CD14-positive monocyte (primary cell): ENCODE data around the gene STAT4. TPM values are rescaled to one million over a fixed set of nuclear protein-coding genes. Genes with fewer than 3 reads are reported as not detected.

Experiments used
- DNase-seq, 3 donors: peaks; one replicate each; pipeline ENCODE4 v3.0.0-alpha.2; 2011 to 2022
- H2AFZ ChIP-seq: 2 replicates; pipeline ENCODE4 v1.6.0; 2012; ENCODE audit warnings: mild to moderate bottlenecking, low read depth, low read length, inconsistent platforms; ENCODE audit not compliant: insufficient read depth, poor library complexity, severe bottlenecking
- H3K27ac ChIP-seq, 2 donors: 1 replicate in 1 of 2; 2 replicates in 1 of 2; pipeline ENCODE4 v1.5.1; 2012 to 2013; ENCODE audit warnings: low read length in 2 of 2, control low read depth in 1 of 2, inconsistent platforms in 1 of 2, low read depth in 1 of 2, mild to moderate bottlenecking in 1 of 2
- H3K27me3 ChIP-seq, 2 donors: one replicate each; pipeline versions ENCODE4 v1.6.0 to v1.6.1; 2011 to 2013; ENCODE audit warnings: low read length in 2 of 2; ENCODE audit not compliant: control insufficient read depth in 2 of 2, insufficient read depth in 2 of 2
- H3K36me3 ChIP-seq, 2 donors: replicated peaks in 1 of 2; 1 replicate in 1 of 2; 2 replicates in 1 of 2; pipeline versions ENCODE4 v1.5.1 to v1.6.1; 2012 to 2013; ENCODE audit warnings: low read length in 2 of 2, control low read depth in 1 of 2, inconsistent platforms in 1 of 2, mild to moderate bottlenecking in 1 of 2; ENCODE audit not compliant: insufficient read depth in 2 of 2, control insufficient read depth in 1 of 2
- H3K4me1 ChIP-seq, 2 donors: 1 replicate in 1 of 2; 2 replicates in 1 of 2; pipeline versions ENCODE4 v1.5.1 to v1.6.1; 2012 to 2013; ENCODE audit warnings: low read length in 2 of 2, control low read depth in 1 of 2, inconsistent platforms in 1 of 2, mild to moderate bottlenecking in 1 of 2, moderate library complexity in 1 of 2; ENCODE audit not compliant: insufficient read depth in 2 of 2, control insufficient read depth in 1 of 2
- H3K4me2 ChIP-seq: replicated peaks from 2 replicates; pipeline ENCODE3; 2012; ENCODE audit warnings: low read length, moderate library complexity, mild to moderate bottlenecking; ENCODE audit not compliant: poor library complexity, severe bottlenecking; ENCODE audit errors: extremely low read depth
- H3K4me3 ChIP-seq, 3 experiments: fragments of 200-600 bp in 1 of 3; sonication (generic) in 1 of 3; replicated peaks in 1 of 3; 1 replicate in 2 of 3; 2 replicates in 1 of 3; pipeline ENCODE4 v1.5.1; 2011 to 2013; ENCODE audit warnings: low read length in 3 of 3, mild to moderate bottlenecking in 3 of 3, control low read depth in 2 of 3, low read depth in 2 of 3, inconsistent platforms in 1 of 3, moderate library complexity in 1 of 3
- H3K79me2 ChIP-seq: 2 replicates; pipeline ENCODE4 v1.6.0; 2012; ENCODE audit warnings: mild to moderate bottlenecking, control low read depth, inconsistent platforms, low read length, moderate library complexity; ENCODE audit not compliant: insufficient read depth
- H3K9ac ChIP-seq: 2 replicates; pipeline ENCODE4 v1.6.0; 2017; ENCODE audit warnings: low read length, mild to moderate bottlenecking; ENCODE audit not compliant: insufficient read depth, poor library complexity, severe bottlenecking
- H3K9me3 ChIP-seq, 2 donors: replicated peaks in 1 of 2; 1 replicate in 1 of 2; 2 replicates in 1 of 2; pipeline versions ENCODE4 v1.5.1 to v1.6.1; 2012 to 2013; ENCODE audit warnings: low read length in 2 of 2, control low read depth in 1 of 2; ENCODE audit not compliant: control insufficient read depth in 1 of 2, insufficient read depth in 1 of 2
- H4K20me1 ChIP-seq: 2 replicates; pipeline ENCODE4 v1.6.0; 2012; ENCODE audit warnings: mild to moderate bottlenecking, low read length, control low read depth, moderate library complexity; ENCODE audit not compliant: insufficient read depth
- H3K27ac Mint-ChIP-seq, 7 donors: one replicate each; pipeline ENCODE4 v1.8.0; 2020; ENCODE audit warnings: mild to moderate bottlenecking in 7 of 7, mixed read lengths in 7 of 7, moderate library complexity in 6 of 7, inconsistent platforms in 2 of 7
- H3K27me3 Mint-ChIP-seq, 3 donors: one replicate each; pipeline ENCODE4 v1.8.0; 2021 to 2022; ENCODE audit warnings: low read depth in 3 of 3, mild to moderate bottlenecking in 3 of 3, mixed read lengths in 3 of 3, moderate library complexity in 3 of 3, inconsistent platforms in 1 of 3
- H3K36me3 Mint-ChIP-seq, 2 donors: one replicate each; pipeline ENCODE4 v1.8.0; 2020; ENCODE audit warnings: mixed read lengths in 2 of 2, inconsistent platforms in 1 of 2, mild to moderate bottlenecking in 1 of 2
- H3K4me1 Mint-ChIP-seq: one replicate; pipeline ENCODE4 v1.8.0; 2020; ENCODE audit warnings: mild to moderate bottlenecking, mixed read lengths
- H3K4me3 Mint-ChIP-seq, 2 donors: one replicate each; pipeline ENCODE4 v1.8.0; 2020; ENCODE audit warnings: mild to moderate bottlenecking in 2 of 2, mixed read lengths in 2 of 2, moderate library complexity in 1 of 2
- H3K9me3 Mint-ChIP-seq, 7 donors: one replicate each; pipeline ENCODE4 v1.8.0; 2020 to 2022; ENCODE audit warnings: mixed read lengths in 7 of 7, mild to moderate bottlenecking in 6 of 7, moderate library complexity in 6 of 7, inconsistent platforms in 2 of 7
- CTCF ChIP-seq: fragments of 200-600 bp; IDR thresholded peaks from one replicate; pipeline ENCODE4 v1.8.0; 2022; ENCODE audit warnings: antibody characterized with exemption, mild to moderate bottlenecking
- WGBS: methylation state at CpG from one replicate; pipeline ENCODE4 v1.1.5; 2013; ENCODE audit warnings: missing lambda C conversion rate; ENCODE audit not compliant: insufficient coverage; 5-methylcytosine and 5-hydroxymethylcytosine counted together
- intact Hi-C, 2 donors: fragments of 100-400 bp; cut with micrococcal nuclease; formaldehyde crosslinking; loops; one replicate each; pipeline versions ENCODE4 v1.15.0 to v1.15.1; 2023
- polyA plus RNA-seq, 3 donors: library from polyadenylated mRNA; depleted of rRNA in 1 of 3; unstranded in 2 of 3; stranded (reverse) in 1 of 3; fragments of 300-500 nt in 2 of 3; fragments of >200 nt in 1 of 3; fragmentation: Illumina TruSeq in 2 of 3; gene quantifications; 1 replicate in 2 of 3; 2 replicates in 1 of 3; pipeline ENCODE4 v1.2.3, GENCODE V29; 2012 to 2021

STAT4 gene
- polyA plus RNA-seq, 3 donors, result 0.31 to 0.52 (median 0.31) TPM

GRCh38 chr2:191128911-191129304 is 21.9 kb downstream of the STAT4 start:
- peak overlapping the region; percentile 4 for H2AFZ ChIP-seq
- no peak overlapping the region for H3K27ac Mint-ChIP-seq
- no peak for TF ChIP-seq CTCF
- H3K27me3 Mint-ChIP-seq, result no peaks in the 10 kb centered on the region
- H3K9ac ChIP-seq, result no peak overlapping the region
- DNase-seq, result no peak
- H3K36me3 ChIP-seq, result no peaks in the 10 kb centered on the region
- intact Hi-C loops, result no loop called here
- H3K4me3 Mint-ChIP-seq, result no peak overlapping the region
- no peaks in the 10 kb centered on the region for H3K9me3 Mint-ChIP-seq
- no peak overlapping the region for H3K27ac ChIP-seq
- no peaks in the 10 kb centered on the region for H3K9me3 ChIP-seq
- no peak overlapping the region for H3K4me3 ChIP-seq
- WGBS, result 100% methylated on average over 1 of the region's 2 CpGs
- no peaks in the 10 kb centered on the region for H3K79me2 ChIP-seq
- no peaks in the 10 kb centered on the region for H3K36me3 Mint-ChIP-seq
- H4K20me1 ChIP-seq, result no peaks in the 10 kb centered on the region
- H3K4me2 ChIP-seq, result no peak overlapping the region
- H3K4me1 Mint-ChIP-seq, result peaks cover 10% of the 10 kb centered on the region
- no peaks in the 10 kb centered on the region for H3K4me1 ChIP-seq
- no peaks in the 10 kb centered on the region for H3K27me3 ChIP-seq

GRCh38 chr2:191128172-191128910 is 22.5 kb downstream of the STAT4 start:
- intact Hi-C loops, result no loop called here
- Histone ChIP-seq H3K27ac (no peak overlapping the region), H3K4me1 (no peaks in the 10 kb centered on the region), H2AFZ (peak overlapping the region; percentile 4), H3K79me2 (no peaks in the 10 kb centered on the region), H3K9me3 (no peaks in the 10 kb centered on the region), H3K9ac (no peak overlapping the region), H3K27me3 (no peaks in the 10 kb centered on the region), H3K4me2 (no peak overlapping the region), H3K4me3 (no peak overlapping the region), H3K36me3 (no peaks in the 10 kb centered on the region), H4K20me1 (no peaks in the 10 kb centered on the region)
- no peaks in the 10 kb centered on the region for H3K27me3 Mint-ChIP-seq
- H3K9me3 Mint-ChIP-seq, result no peaks in the 10 kb centered on the region
- WGBS, result 61% methylated on average over 3 of the region's 8 CpGs
- H3K36me3 Mint-ChIP-seq, result no peaks in the 10 kb centered on the region
- no peak for TF ChIP-seq CTCF
- H3K4me1 Mint-ChIP-seq, result peaks cover 10% of the 10 kb centered on the region
- no peak overlapping the region for H3K27ac Mint-ChIP-seq
- DNase-seq, result no peak
- no peak overlapping the region for H3K4me3 Mint-ChIP-seq
